Measurements from ENCODE around the gene RRP7A. TPM values are rescaled to one million over a fixed set of nuclear protein-coding genes. Genes with fewer than 3 reads are reported as not detected.

RRP7A gene
- total RNA-seq, 1 donor from 2014 or later: 31.2 TPM

GRCh38 chr22:42468841-42469240, 50.8 kb downstream of the RRP7A start:
- no peak for TF ChIP-seq CTCF (IDR thresholded peaks at IDR 0.05)
- intact Hi-C loops (cut with DNase I): no loop called here
- H3K27ac ChIP-seq: no peak overlapping the region
- no peak overlapping the region for H3K4me3 ChIP-seq
- no peaks in the 10 kb centered on the region for H3K4me1 ChIP-seq
- H3K27me3 ChIP-seq: no peaks in the 10 kb centered on the region
- DNase-seq (no peak), ATAC-seq (no peak)
- no peaks in the 10 kb centered on the region for H3K9me3 ChIP-seq
- H3K36me3 ChIP-seq: no peaks in the 10 kb centered on the region

GRCh38 chr22:42462016-42462415, 57.6 kb downstream of the RRP7A start:
- DNase-seq (no peak), ATAC-seq (no peak)
- peaks cover 30% of the 10 kb centered on the region for H3K27me3 ChIP-seq
- no peak for TF ChIP-seq CTCF (IDR thresholded peaks at IDR 0.05)
- no peaks in the 10 kb centered on the region for H3K36me3 ChIP-seq
- H3K4me1 ChIP-seq: no peaks in the 10 kb centered on the region
- no peak overlapping the region for H3K4me3 ChIP-seq
- no peaks in the 10 kb centered on the region for H3K9me3 ChIP-seq
- H3K27ac ChIP-seq: no peak overlapping the region
- intact Hi-C loops (cut with DNase I): no loop called here

- DNase-seq (no peak), ATAC-seq (no peak)
- H3K9me3 ChIP-seq: no peaks in the 10 kb centered on the region
- H3K4me1 ChIP-seq: no peaks in the 10 kb centered on the region
- H3K27ac ChIP-seq: no peak overlapping the region
- H3K4me3 ChIP-seq: no peak overlapping the region
- H3K36me3 ChIP-seq: no peaks in the 10 kb centered on the region
- intact Hi-C loops (cut with DNase I): no loop called here
- no peak for TF ChIP-seq CTCF (IDR thresholded peaks at IDR 0.05)
- peaks cover 30% of the 10 kb centered on the region for H3K27me3 ChIP-seq
These were observed 58.1 kb downstream of the RRP7A start for GRCh38 chr22:42461511-42461910.

Other genes starting within 250 kb of the RRP7A start
- gene TCF20, start 249.1 kb downstream of the RRP7A start, total RNA-seq: 47.4 TPM
- gene NFAM1, start 87.4 kb downstream of the RRP7A start, total RNA-seq: 12.6 TPM
- 1.2 TPM for gene SERHL2, start 34.2 kb upstream of the RRP7A start, total RNA-seq
- gene POLDIP3, start 95.1 kb upstream of the RRP7A start, total RNA-seq: 66.9 TPM
- gene ATP5MGL, start 120.8 kb upstream of the RRP7A start, total RNA-seq: 1.0 TPM
- 251 TPM for gene CYB5R3, start 129.6 kb upstream of the RRP7A start, total RNA-seq
- 25.7 TPM for gene A4GALT, start 201.1 kb upstream of the RRP7A start, total RNA-seq